CD4-positive, CD25-positive, alpha-beta regulatory T cell (primary cell): ENCODE data around the gene FASN. TPM values are rescaled to one million over a fixed set of nuclear protein-coding genes. Genes with fewer than 3 reads are reported as not detected.

ENCODE experiments used
- ATAC-seq, 2 donors: fragments of 150-1000 bp; cut with Tn5 transposase; one replicate each; pipeline ENCODE4 v1.10.0; 2021; ENCODE audit warnings: low read depth in 2 of 2, moderate number of reproducible peaks in 2 of 2, moderate library complexity in 1 of 2
- DNase-seq, 3 donors: peaks; one replicate each; pipeline versions ENCODE4 v3.0.0 to v3.0.0-alpha.2; 2012 to 2022; ENCODE audit warnings: mixed read lengths in 1 of 3
- H3K27ac ChIP-seq: one replicate; pipeline ENCODE4 v1.7.0; 2013; ENCODE audit warnings: mild to moderate bottlenecking, low read length; ENCODE audit not compliant: insufficient read depth, poor library complexity, severe bottlenecking
- H3K27me3 ChIP-seq: one replicate; pipeline ENCODE4 v1.7.0; 2013; ENCODE audit warnings: low read length; ENCODE audit not compliant: control insufficient read depth, insufficient read depth
- H3K36me3 ChIP-seq: one replicate; pipeline ENCODE4 v1.7.0; 2013; ENCODE audit warnings: mild to moderate bottlenecking, low read length, moderate library complexity; ENCODE audit not compliant: control insufficient read depth, insufficient read depth
- H3K4me1 ChIP-seq: 2 replicates; pipeline ENCODE4 v1.7.0; 2013; ENCODE audit warnings: mild to moderate bottlenecking, low read length; ENCODE audit not compliant: insufficient read depth, control insufficient read depth, poor library complexity, severe bottlenecking
- H3K4me3 ChIP-seq: one replicate; pipeline ENCODE4 v1.7.0; 2013; ENCODE audit warnings: low read depth, mild to moderate bottlenecking, low read length, moderate library complexity
- H3K9me3 ChIP-seq, 2 experiments: 1 replicate in 1 of 2; 2 replicates in 1 of 2; pipeline ENCODE4 v1.7.0; 2013; ENCODE audit warnings: low read length in 2 of 2, mild to moderate bottlenecking in 1 of 2, moderate library complexity in 1 of 2; ENCODE audit not compliant: control insufficient read depth in 2 of 2
- H3K27ac Mint-ChIP-seq, 3 donors: one replicate each; pipeline ENCODE4 v1.8.0; 2020 to 2022; ENCODE audit warnings: mild to moderate bottlenecking in 3 of 3, mixed read lengths in 3 of 3, moderate library complexity in 2 of 3
- H3K27me3 Mint-ChIP-seq: one replicate; pipeline ENCODE4 v1.8.0; 2022; ENCODE audit warnings: mild to moderate bottlenecking, mixed read lengths
- H3K36me3 Mint-ChIP-seq: one replicate; pipeline ENCODE4 v1.8.0; 2020; ENCODE audit warnings: mixed read lengths
- H3K4me1 Mint-ChIP-seq, 4 donors: one replicate each; pipeline ENCODE4 v1.8.0; 2020 to 2022; ENCODE audit warnings: mixed read lengths in 4 of 4, mild to moderate bottlenecking in 1 of 4
- H3K4me3 Mint-ChIP-seq, 4 donors: one replicate each; pipeline ENCODE4 v1.8.0; 2020 to 2022; ENCODE audit warnings: mild to moderate bottlenecking in 4 of 4, mixed read lengths in 4 of 4, moderate library complexity in 3 of 4
- H3K9me3 Mint-ChIP-seq, 7 donors: one replicate each; pipeline ENCODE4 v1.8.0; 2020 to 2022; ENCODE audit warnings: mixed read lengths in 7 of 7, mild to moderate bottlenecking in 3 of 7, moderate library complexity in 2 of 7
- polyA plus RNA-seq, 4 donors: library from polyadenylated mRNA; unstranded; fragments of 300-500 nt; fragmentation: Illumina TruSeq; gene quantifications; one replicate each; pipeline ENCODE4 v1.2.3, GENCODE V29; 2021
- total RNA-seq: library from RNA; stranded (reverse); gene quantifications from one replicate; pipeline ENCODE4 v1.2.3, GENCODE V29; 2022

Gene FASN
- total and polyA plus RNA-seq, 5 donors from 2014 or later, result 0.23 to 153 (median 0.79) TPM

DNA sequence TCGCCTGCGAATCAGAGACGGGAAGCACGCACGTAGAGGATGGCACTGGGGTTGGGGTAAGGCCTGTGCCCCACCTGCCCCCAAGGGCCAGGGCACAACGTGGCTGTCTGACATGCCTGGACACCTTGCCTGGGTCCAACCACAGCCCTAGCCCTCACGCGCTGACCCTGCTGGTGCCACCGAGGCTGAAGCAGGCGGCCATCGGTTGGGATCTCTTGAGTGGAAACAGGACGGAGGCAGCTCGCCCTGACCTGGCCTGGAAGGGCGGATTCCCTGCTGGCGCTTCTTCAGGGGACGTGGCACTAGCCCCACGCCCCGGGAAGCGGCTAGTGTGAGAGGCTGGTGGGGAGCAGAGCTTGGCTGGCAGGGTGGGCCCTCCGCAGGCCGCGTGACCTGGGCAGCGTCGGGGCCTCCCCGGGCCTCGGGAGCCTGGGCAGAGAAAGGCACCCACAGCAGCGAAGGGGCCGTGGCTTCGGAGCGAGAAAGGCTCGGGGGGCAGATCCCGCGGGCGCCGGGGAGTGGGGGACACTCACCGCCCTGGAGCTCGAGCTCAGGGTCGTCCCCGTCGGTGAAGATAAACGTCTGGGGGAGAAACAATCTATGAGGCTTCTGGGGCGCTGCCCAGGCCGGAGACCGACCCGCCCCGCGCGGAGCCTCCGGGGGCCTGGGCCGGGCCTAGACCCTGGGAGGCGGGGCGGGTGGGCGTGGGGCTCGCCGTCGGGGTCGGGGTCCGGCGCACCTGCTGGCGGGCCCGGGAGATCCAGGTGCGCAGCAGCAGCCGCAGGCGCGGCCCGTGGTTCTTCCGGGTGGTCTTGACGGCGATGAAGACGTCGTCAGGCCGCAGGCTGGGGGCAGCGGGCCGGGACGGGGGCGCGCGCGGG lies 47.0 kb downstream of the FASN start:
- DNase-seq (no peak), ATAC-seq (peak in 1 of 2 donors; percentile 12)
- Mint-ChIP-seq H3K27me3 (no peaks in the 10 kb centered on the region), H3K27ac (peak overlapping the region in 2 of 3 donors; percentile 75 to 86), H3K4me3 (peak overlapping the region; percentile 47 to 85 (median 83)), H3K36me3 (peaks cover 7% of the 10 kb centered on the region), H3K4me1 (peaks cover 0 to 27% (median 6%) of the 10 kb centered on the region in 4 donors), H3K9me3 (no peaks in the 10 kb centered on the region)
- Histone ChIP-seq H3K27me3 (no peaks in the 10 kb centered on the region), H3K9me3 (no peaks in the 10 kb centered on the region), H3K4me1 (peaks cover 23% of the 10 kb centered on the region), H3K4me3 (no peak overlapping the region), H3K27ac (no peak overlapping the region), H3K36me3 (peaks cover 15% of the 10 kb centered on the region)

DNA sequence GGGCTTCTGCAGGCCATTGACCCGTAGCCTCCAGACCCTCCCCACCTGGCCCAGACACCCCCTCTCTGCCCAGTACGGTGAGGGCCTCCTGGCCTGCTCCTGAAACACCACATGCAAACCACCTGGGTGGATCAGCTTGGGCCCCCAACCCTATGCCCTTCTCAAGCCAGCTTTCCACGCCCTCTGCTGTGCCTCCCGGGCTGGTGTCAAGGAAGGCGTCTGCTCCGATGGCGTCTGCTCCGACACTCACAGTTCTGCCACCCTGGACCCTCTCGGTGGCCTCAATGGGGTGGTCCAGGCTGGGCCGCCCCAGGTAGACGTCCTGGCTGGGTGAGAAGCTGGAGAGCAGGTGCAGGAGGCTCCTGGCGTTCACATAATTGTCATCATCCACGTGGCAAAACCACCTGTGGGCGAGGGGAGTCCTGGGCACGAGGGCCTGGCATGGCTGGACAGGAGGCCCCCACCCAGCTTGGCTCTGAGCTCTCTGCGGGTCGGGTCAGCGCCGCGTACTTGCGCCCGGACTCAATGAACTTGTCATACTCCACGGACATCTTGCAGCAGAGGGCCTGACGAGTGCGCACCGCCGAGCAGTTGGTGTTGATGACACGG lies 47.8 kb downstream of the FASN start:
- no peaks in the 10 kb centered on the region for H3K9me3 ChIP-seq
- H3K27me3 ChIP-seq, result no peaks in the 10 kb centered on the region
- ATAC-seq (no peak), DNase-seq (no peak)
- Mint-ChIP-seq H3K36me3 (peaks cover 7% of the 10 kb centered on the region), H3K4me3 (peak overlapping the region; percentile 47 to 85 (median 83)), H3K9me3 (peaks cover 0 to 1% (median 0%) of the 10 kb centered on the region in 7 donors), H3K27me3 (no peaks in the 10 kb centered on the region), H3K27ac (peak overlapping the region in 2 of 3 donors; percentile 51 to 75), H3K4me1 (peaks cover 0 to 27% (median 6%) of the 10 kb centered on the region in 4 donors)
- no peak overlapping the region for H3K4me3 ChIP-seq
- peaks cover 10% of the 10 kb centered on the region for H3K36me3 ChIP-seq
- no peak overlapping the region for H3K27ac ChIP-seq
- H3K4me1 ChIP-seq, result peaks cover 23% of the 10 kb centered on the region

DNA sequence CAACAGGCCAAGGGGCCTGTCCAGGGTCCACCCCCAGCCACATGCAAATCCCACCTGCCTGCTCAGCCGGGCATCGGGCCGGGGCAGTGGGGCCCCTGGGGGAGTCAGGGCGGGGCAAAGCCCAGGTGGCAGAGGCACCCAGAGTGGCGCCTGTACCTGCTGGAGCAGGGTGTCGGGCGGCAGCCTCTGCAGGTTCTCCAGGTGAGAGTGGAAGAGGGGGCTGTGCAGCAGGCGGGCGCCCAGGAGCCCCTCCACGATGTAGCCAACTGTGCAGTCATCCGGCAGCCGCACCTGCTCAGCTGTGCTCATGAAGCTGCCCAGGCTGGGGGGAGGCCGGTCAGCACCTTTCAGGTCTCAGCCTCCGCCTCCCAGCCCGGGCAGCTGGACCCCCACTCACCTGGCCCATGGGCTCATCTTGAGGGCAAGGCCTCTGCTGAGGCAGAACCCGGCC lies 48.5 kb downstream of the FASN start:
- DNase-seq (no peak), ATAC-seq (no peak)
- Mint-ChIP-seq H3K4me3 (peak overlapping the region in 2 of 4 donors; percentile 47 to 84), H3K27me3 (no peaks in the 10 kb centered on the region), H3K36me3 (peaks cover 7% of the 10 kb centered on the region), H3K27ac (no peak overlapping the region), H3K4me1 (peaks cover 0 to 24% (median 6%) of the 10 kb centered on the region in 4 donors), H3K9me3 (peaks cover 0 to 1% (median 0%) of the 10 kb centered on the region in 7 donors)
- peaks cover 4% of the 10 kb centered on the region for H3K36me3 ChIP-seq
- no peak overlapping the region for H3K27ac ChIP-seq
- H3K4me1 ChIP-seq, result peaks cover 23% of the 10 kb centered on the region
- no peaks in the 10 kb centered on the region for H3K9me3 ChIP-seq
- H3K4me3 ChIP-seq, result no peak overlapping the region
- H3K27me3 ChIP-seq, result no peaks in the 10 kb centered on the region

DNA sequence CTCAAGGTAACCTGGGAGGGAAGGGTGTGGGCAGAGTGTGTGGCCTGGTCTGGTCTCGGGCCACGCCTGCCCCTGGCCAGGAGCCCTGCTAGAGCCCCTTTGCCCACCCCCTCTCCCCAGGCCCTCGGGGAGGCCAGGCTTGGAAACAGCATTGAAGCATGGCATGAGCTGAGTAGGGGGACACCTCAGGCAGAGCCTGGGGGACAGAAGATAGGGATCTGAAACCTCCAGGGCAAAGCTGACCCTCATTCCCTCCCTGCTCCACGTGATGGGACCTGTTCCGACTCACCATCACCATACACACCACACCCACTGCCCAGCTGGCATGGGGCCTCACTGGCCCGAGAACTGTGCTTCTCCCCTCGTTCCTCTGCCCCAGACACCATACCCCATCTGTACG lies 48.9 kb downstream of the FASN start:
- ATAC-seq, result no peak

DNA sequence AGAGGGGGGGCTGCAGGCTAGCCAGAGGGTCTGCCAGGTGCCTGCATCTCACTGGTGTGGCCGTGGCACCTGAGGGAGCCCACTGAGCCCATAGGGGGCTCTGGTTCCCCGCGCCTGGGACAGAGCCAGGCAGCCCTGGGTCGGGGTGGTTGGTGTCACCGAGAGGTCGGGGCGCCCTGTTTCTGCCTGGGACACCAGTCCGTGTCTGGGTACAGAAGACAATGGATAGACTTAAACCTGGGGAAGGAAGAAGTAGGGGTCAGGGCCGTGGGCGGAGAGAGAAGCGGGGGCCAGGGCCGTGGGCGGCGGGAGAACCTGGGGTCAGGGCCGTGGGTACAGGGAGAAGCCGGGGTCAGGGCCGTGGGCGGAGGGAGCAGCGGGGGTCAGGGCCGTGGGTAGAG lies 49.5 kb downstream of the FASN start:
- no peaks in the 10 kb centered on the region for H3K27me3 Mint-ChIP-seq
- H3K9me3 Mint-ChIP-seq, result peaks cover 0 to 1% (median 0%) of the 10 kb centered on the region in 7 donors
- no peaks in the 10 kb centered on the region for H3K27me3 ChIP-seq
- H3K4me1 ChIP-seq, result peaks cover 20% of the 10 kb centered on the region
- peaks cover 0 to 24% (median 6%) of the 10 kb centered on the region in 4 donors for H3K4me1 Mint-ChIP-seq
- ATAC-seq (no peak), DNase-seq (no peak)
- no peak overlapping the region for H3K27ac ChIP-seq
- no peaks in the 10 kb centered on the region for H3K36me3 ChIP-seq
- no peak overlapping the region for H3K4me3 ChIP-seq
- H3K9me3 ChIP-seq, result no peaks in the 10 kb centered on the region
- H3K4me3 Mint-ChIP-seq, result peak overlapping the region in 1 of 4 donors; percentile 52
- H3K36me3 Mint-ChIP-seq, result peaks cover 7% of the 10 kb centered on the region
- H3K27ac Mint-ChIP-seq, result no peak overlapping the region

More for the DNA sequence above, 48.9 kb downstream of the FASN start:
- Mint-ChIP-seq H3K4me3 (peak overlapping the region in 1 of 4 donors; percentile 11), H3K27me3 (no peaks in the 10 kb centered on the region), H3K36me3 (peaks cover 7% of the 10 kb centered on the region), H3K9me3 (peaks cover 0 to 1% (median 0%) of the 10 kb centered on the region in 7 donors), H3K4me1 (peaks cover 0 to 24% (median 6%) of the 10 kb centered on the region in 4 donors), H3K27ac (no peak overlapping the region)
- Histone ChIP-seq H3K27ac (no peak overlapping the region), H3K4me1 (peaks cover 23% of the 10 kb centered on the region), H3K4me3 (no peak overlapping the region), H3K27me3 (no peaks in the 10 kb centered on the region), H3K9me3 (no peaks in the 10 kb centered on the region), H3K36me3 (peaks cover 4% of the 10 kb centered on the region)
- DNase-seq, result no peak

DNA sequence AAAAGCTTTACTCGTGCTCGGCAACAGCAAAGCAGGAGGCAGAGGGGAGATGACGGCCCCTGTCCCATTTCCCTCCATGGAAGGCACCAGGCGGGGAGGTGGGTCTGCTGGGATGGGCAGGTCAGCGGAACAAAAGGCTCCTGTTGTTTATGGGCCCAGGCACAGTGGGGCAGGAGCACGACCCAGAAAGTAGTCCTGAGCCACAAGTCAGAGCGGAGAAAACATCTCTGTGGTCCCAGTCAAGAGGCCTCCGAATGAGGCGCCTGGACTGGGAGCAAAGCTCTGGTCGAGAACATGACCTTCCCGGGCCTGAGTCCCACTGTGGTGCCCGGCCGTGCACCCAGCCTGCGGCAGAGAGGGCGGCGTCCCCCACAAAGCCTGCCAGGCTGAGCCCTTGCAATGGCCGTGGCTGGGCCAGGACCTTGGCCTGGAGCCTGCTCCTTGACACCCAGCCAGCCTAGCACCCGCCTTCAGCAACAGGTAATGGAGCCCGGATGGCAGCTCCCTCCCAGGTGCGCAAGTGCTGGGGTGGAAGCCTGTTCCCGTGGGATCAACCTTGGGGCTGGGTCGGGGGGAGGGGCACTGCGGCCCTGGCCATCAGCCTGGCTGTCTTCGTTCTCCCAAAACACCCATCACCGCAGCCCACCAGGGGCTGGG lies 50.0 kb downstream of the FASN start:
- no peak for DNase-seq
- Histone ChIP-seq H3K27me3 (no peaks in the 10 kb centered on the region), H3K27ac (no peak overlapping the region), H3K9me3 (no peaks in the 10 kb centered on the region), H3K4me3 (no peak overlapping the region), H3K4me1 (peaks cover 14% of the 10 kb centered on the region), H3K36me3 (no peaks in the 10 kb centered on the region)
- Mint-ChIP-seq H3K4me1 (peaks cover 0 to 20% (median 5%) of the 10 kb centered on the region in 4 donors), H3K27me3 (no peaks in the 10 kb centered on the region), H3K4me3 (peak overlapping the region in 3 of 4 donors; percentile 52 to 83 (median 66)), H3K36me3 (peaks cover 7% of the 10 kb centered on the region), H3K27ac (no peak overlapping the region), H3K9me3 (peaks cover 0 to 1% (median 0%) of the 10 kb centered on the region in 7 donors)
- ATAC-seq, result no peak

DNA sequence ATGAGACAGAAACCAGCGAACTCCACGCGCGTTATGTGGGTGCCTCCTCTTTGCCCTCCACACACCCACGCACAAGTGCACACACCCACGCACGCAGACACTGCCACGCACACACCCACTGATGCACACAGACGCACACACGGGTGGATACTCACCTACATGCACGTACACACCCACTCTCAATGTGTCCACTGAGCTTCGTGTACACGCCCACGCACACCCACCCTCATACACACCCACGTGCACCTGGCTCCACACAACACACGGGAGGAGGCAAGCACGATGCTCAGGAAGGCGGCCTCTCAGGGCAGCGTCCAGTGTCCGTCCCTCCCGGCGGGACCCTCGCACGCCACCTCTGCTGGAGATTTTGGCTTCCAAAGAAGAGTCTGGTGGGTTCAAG lies 50.7 kb downstream of the FASN start:
- ATAC-seq, result no peak

More for the DNA sequence above, 50.7 kb downstream of the FASN start:
- H3K4me3 ChIP-seq, result no peak overlapping the region
- Mint-ChIP-seq H3K27me3 (no peaks in the 10 kb centered on the region), H3K9me3 (peaks cover 0 to 1% (median 0%) of the 10 kb centered on the region in 7 donors), H3K4me3 (peak overlapping the region in 3 of 4 donors; percentile 52 to 83 (median 66)), H3K4me1 (peaks cover 0 to 15% (median 3%) of the 10 kb centered on the region in 4 donors), H3K36me3 (peaks cover 7% of the 10 kb centered on the region), H3K27ac (peak overlapping the region in 1 of 3 donors; percentile 52)
- H3K4me1 ChIP-seq, result peaks cover 8% of the 10 kb centered on the region
- no peak for DNase-seq
- no peaks in the 10 kb centered on the region for H3K36me3 ChIP-seq
- H3K27me3 ChIP-seq, result no peaks in the 10 kb centered on the region
- H3K9me3 ChIP-seq, result no peaks in the 10 kb centered on the region
- no peak overlapping the region for H3K27ac ChIP-seq
